DOHH2 (cell line): ENCODE measurements around the gene TARS2.

Source experiments
- H3F3A ChIP-seq: fragments of 200-600 bp; sonication (generic), shearing (Covaris generic); 2 replicates; pipeline ENCODE4 v1.6.0; 2016; ENCODE audit warnings: antibody characterized with exemption, mild to moderate bottlenecking; ENCODE audit not compliant: control insufficient read depth, insufficient read depth
- H3K27ac ChIP-seq: fragments of 200-600 bp; sonication (generic); 2 replicates; pipeline ENCODE4 v1.5.1; 2014; ENCODE audit warnings: low read depth, mild to moderate bottlenecking, low read length, moderate library complexity
- H3K27me3 ChIP-seq: fragments of 200-600 bp; sonication (generic); 2 replicates; pipeline ENCODE4 v1.6.1; 2014; ENCODE audit warnings: mild to moderate bottlenecking, low read length, mixed read lengths; ENCODE audit not compliant: control insufficient read depth
- H3K36me3 ChIP-seq: fragments of 200-600 bp; sonication (generic); 2 replicates; pipeline ENCODE4 v1.6.1; 2014; ENCODE audit warnings: mild to moderate bottlenecking, low read length, moderate library complexity, mixed read lengths; ENCODE audit not compliant: control insufficient read depth
- H3K4me1 ChIP-seq: fragments of 200-600 bp; sonication (generic); 2 replicates; pipeline ENCODE4 v1.6.1; 2014; ENCODE audit warnings: mild to moderate bottlenecking, low read length, mixed read lengths; ENCODE audit not compliant: control insufficient read depth
- H3K4me2 ChIP-seq: fragments of 200-600 bp; sonication (generic); 2 replicates; pipeline ENCODE4 v1.6.0; 2014; ENCODE audit warnings: mild to moderate bottlenecking, low read length, moderate library complexity
- H3K4me3 ChIP-seq: fragments of 200-600 bp; sonication (generic); 2 replicates; pipeline ENCODE4 v1.5.1; 2014; ENCODE audit warnings: mild to moderate bottlenecking, low read length, mixed read lengths
- H3K79me2 ChIP-seq: fragments of 200-600 bp; sonication (generic); 2 replicates; pipeline ENCODE4 v1.6.1; 2014; ENCODE audit warnings: mild to moderate bottlenecking, low read length, mixed read lengths; ENCODE audit not compliant: control insufficient read depth
- H3K9me2 ChIP-seq: fragments of 200-600 bp; sonication (generic); replicated peaks from 2 replicates; pipeline ENCODE4 v1.6.1; 2014; ENCODE audit warnings: mild to moderate bottlenecking, low read length, mixed read lengths; ENCODE audit not compliant: control insufficient read depth
- H3K9me3 ChIP-seq: fragments of 200-600 bp; sonication (generic); 2 replicates; pipeline ENCODE4 v1.6.1; 2014; ENCODE audit warnings: antibody characterized with exemption, low read length, mixed read lengths; ENCODE audit not compliant: control insufficient read depth, insufficient read depth
- H4K20me1 ChIP-seq: fragments of 200-600 bp; sonication (generic); 2 replicates; pipeline ENCODE4 v1.6.0; 2014; ENCODE audit warnings: low read depth, mild to moderate bottlenecking, antibody characterized with exemption, low read length, moderate library complexity; ENCODE audit not compliant: control insufficient read depth, insufficient read depth
- CTCF ChIP-seq: fragments of 200-600 bp; sonication (generic); IDR thresholded peaks from one replicate; pipeline ENCODE4 v1.5.1; 2014; ENCODE audit warnings: antibody characterized with exemption, mild to moderate bottlenecking, low read depth, low read length; ENCODE audit not compliant: poor library complexity, severe bottlenecking
- EZH2phosphoT487 ChIP-seq: fragments of 200-600 bp; sonication (generic); IDR thresholded peaks from 2 replicates; pipeline ENCODE4 v1.6.1; 2017; ENCODE audit warnings: borderline replicate concordance, mild to moderate bottlenecking, antibody characterized with exemption, low read length, moderate library complexity, mixed read lengths

Gene TARS2

DNA sequence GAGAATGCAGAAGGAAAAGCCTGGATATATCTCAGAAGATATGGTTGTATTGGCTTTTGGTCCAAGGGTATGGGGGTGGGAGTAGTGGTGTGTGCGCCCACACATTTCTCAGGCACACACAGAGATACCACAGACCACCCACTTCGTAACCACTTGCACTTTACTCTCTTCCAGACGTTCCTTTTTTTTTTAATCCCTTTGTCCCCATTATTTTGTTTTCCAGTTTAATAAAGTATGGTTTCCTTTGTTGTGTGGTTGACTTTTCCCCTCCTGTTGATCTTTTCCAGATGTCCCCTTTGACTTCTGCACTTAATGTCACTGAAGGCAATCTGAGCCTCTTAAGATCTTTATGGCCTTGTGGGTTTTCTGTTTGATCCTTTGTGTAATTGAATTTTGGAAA is 10.5 kb upstream of the TARS2 start:
- H4K20me1 ChIP-seq = peaks cover 8% of the 10 kb centered on the region; the same call in 1 of the 2 replicates
- H3K27ac ChIP-seq = no peak overlapping the region
- no peaks in the 10 kb centered on the region for H3K4me1 ChIP-seq
- H3K4me3 ChIP-seq = no peak overlapping the region
- no peaks in the 10 kb centered on the region for H3K9me2 ChIP-seq
- peaks cover 13% of the 10 kb centered on the region for H3K36me3 ChIP-seq
- no peaks in the 10 kb centered on the region for H3K79me2 ChIP-seq
- H3K4me2 ChIP-seq = no peak overlapping the region
- TF ChIP-seq CTCF (no peak), EZH2phosphoT487 (no peak)
- H3F3A ChIP-seq = peaks cover 24% of the 10 kb centered on the region
- no peaks in the 10 kb centered on the region for H3K9me3 ChIP-seq
- 0 out of 2 replicates have a peak, but pooled peaks cover 2% of the 10 kb centered on the region for H3K27me3 ChIP-seq

- Histone ChIP-seq H4K20me1 (peaks cover 8% of the 10 kb centered on the region; the same call in 1 of the 2 replicates), H3K27me3 (0 out of 2 replicates have a peak, but pooled peaks cover 2% of the 10 kb centered on the region), H3K4me2 (no peak overlapping the region), H3K36me3 (peaks cover 7% of the 10 kb centered on the region), H3K27ac (no peak overlapping the region), H3K4me1 (no peaks in the 10 kb centered on the region), H3F3A (peaks cover 24% of the 10 kb centered on the region), H3K4me3 (no peak overlapping the region), H3K79me2 (no peaks in the 10 kb centered on the region), H3K9me3 (no peaks in the 10 kb centered on the region), H3K9me2 (no peaks in the 10 kb centered on the region)
- TF ChIP-seq CTCF (no peak), EZH2phosphoT487 (no peak)
Measured at GRCh38 chr1:150477320-150477719, 9.9 kb upstream of the TARS2 start.

- Histone ChIP-seq H3K79me2 (no peaks in the 10 kb centered on the region), H3K4me1 (no peaks in the 10 kb centered on the region), H3F3A (peaks cover 24% of the 10 kb centered on the region), H3K9me2 (no peaks in the 10 kb centered on the region), H3K9me3 (no peaks in the 10 kb centered on the region), H3K4me3 (no peak overlapping the region), H3K4me2 (no peak overlapping the region), H3K36me3 (peaks cover 3% of the 10 kb centered on the region), H3K27me3 (0 out of 2 replicates have a peak, but pooled peaks cover 2% of the 10 kb centered on the region), H4K20me1 (peaks cover 8% of the 10 kb centered on the region; the same call in 1 of the 2 replicates), H3K27ac (no peak overlapping the region)
- no peak for TF ChIP-seq EZH2phosphoT487
- no peak for TF ChIP-seq CTCF
Measured at GRCh38 chr1:150477733-150478132, 9.5 kb upstream of the TARS2 start.
